GM21390 (cell line): ENCODE results near the gene ACTN4.
"Not testable (repeated sequence)": the region's sequence is repeated elsewhere in the genome, so short reads cannot be mapped to it uniquely, and the experiment has no call there.

ENCODE experiments used
- ATAC-seq: cut with Tn5 transposase; IDR thresholded peaks from one replicate; pipeline ENCODE4 v1.9.1; 2021; ENCODE audit not compliant: unreplicated experiment

Gene ACTN4

DNA sequence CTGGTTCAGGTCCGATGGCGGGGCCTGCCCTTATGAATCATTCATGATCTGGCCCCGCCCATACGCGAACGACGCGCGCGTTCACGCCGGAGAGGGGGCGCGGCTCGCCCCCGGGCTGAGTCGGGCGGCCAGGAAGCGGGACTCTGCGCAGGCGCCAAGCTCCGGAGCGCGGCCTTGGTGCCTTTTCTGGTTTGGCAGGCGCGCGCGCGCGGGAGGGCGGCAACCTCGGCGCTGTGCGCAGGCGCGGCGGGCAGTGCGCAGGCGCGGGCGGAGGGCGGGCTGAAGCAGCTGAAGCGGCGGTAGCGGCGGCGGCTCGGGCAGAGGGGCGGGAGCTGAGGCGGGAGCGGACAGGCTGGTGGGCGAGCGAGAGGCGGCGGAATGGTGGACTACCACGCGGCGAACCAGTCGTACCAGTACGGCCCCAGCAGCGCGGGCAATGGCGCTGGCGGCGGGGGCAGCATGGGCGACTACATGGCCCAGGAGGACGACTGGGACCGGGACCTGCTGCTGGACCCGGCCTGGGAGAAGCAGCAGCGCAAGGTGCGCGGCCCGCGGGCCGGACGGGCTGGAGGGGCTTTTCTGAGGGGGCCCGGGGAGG is at the start of gene ACTN4:
ACTN4 (plus strand) TSS at position 282 of the 598 bp plus-strand sequence; CDS start at position 379, 97 bp downstream.
- peak; percentile 81 for ATAC-seq

DNA sequence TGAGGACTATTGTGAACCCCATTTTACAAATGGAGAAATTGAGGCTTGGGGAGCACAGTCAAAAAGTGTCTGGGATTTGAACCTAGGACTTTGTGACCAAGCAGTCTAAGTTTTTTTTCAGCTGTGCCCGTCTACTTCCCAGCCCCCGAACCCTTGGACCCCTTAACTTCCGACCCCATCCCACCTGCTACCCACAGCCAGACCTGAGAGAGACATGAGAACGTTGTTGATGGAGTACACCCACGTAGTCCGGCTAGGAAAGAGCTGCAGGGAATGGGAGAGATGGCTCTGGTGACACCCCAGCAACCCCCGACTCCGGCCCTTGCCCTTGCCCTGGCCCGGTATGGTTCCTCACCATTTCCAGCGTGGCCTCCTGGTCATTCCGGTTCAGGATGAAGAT is 47.7 kb upstream of the ACTN4 start:
- ATAC-seq = no peak

- not testable (repeated sequence) for ATAC-seq
Measured at GRCh38 chr19:38602856-38603255, 44.6 kb upstream of the ACTN4 start.

DNA sequence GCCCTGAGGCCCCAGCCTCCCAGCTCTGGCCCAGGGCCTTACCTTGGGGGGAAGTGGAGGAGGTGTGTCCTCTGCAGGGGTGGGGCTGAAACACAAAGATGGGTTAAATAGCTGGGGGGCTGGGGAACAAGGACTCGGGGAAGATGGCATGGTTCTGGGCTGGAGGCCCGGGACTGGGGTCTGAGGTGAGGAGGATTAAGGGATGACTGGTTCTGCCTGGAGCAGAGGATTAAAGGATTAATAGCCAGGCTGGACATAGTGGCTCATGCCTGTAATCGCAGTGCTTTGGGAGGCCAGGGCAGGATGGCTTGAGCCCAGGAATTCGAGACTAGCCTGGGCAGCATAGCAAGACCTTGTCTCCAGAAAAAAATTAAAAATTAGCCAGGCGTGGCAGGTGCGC is 41.3 kb upstream of the ACTN4 start:
- no peak for ATAC-seq

DNA sequence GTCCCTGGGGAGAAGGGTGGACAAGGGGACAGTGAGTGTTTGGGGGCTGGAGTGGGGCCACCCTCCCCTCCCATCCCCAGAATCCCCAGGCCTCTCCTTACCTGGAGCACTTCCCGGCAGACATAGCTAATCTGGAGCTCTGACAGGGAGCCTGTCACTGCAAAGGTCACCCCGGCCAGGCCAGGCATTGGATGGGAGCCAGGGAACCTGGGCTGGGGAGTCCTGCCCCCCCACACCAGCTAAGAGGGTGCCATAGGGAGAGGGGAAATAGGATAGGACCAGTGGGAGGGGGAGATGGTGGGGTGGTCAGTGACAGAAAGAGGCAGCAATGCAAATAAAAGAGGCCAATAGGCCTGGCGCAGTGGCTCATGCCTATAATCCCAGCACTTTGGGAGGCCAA is 33.2 kb upstream of the ACTN4 start:
- no peak for ATAC-seq

GRCh38 chr19:38615007-38615581 is 32.4 kb upstream of the ACTN4 start:
- no peak for ATAC-seq

DNA sequence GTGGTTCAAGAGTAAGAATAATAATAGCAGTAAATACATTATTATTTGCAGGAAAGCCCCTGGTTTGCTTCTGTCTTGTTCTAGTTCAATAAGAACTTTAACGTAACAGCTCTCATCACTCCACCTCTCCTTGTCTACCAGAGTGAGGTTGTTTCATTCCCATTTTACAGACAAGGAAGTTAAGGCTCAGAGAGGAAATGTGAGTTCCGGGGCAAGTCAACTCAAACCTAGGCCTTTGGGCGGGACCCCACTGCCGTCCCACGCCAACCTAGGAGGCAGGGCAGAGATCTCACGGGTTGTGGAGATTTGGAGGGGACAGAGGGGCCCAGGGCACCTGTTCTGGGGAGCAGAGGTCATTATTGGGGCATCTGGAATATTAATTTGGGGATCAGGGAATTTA is 31.2 kb upstream of the ACTN4 start:
- no peak for ATAC-seq

DNA sequence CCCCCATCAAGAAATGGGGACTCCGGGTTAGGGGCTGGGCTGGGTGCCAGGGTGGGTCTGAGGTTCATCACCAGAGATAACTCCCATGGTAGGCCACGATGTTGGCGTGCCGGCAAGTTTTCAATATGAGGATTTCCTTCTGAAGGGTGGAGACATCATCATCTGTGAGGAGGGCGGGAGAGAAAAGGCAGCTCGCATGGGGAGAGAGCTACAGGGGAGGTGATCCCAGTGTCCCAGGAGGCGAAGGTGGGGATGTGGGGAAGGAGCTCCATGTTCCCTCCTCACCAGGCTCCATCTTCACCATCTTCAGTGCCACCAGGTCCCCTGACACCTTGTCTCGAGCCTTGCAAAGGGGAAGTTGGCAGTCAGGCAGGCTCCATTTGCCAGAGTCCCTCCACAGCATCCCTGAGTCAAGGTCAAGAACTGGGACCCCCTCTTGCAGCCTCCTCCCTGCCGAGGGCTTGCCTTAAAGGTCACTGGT is 30.1 kb upstream of the ACTN4 start:
- ATAC-seq = no peak

- peak; percentile 61 for ATAC-seq
Measured at GRCh38 chr19:38617764-38618589, 29.5 kb upstream of the ACTN4 start, which contains the start of gene MAP4K1. MAP4K1 (minus strand) TSS chr19:38617953; CDS start chr19:38617895, 58 bp downstream.

GRCh38 chr19:38618590-38619360 is 28.7 kb upstream of the ACTN4 start, which contains the start of gene EIF3K:
EIF3K (plus strand) TSS chr19:38619188; CDS start chr19:38619269, 81 bp downstream.
- peak; percentile 41 for ATAC-seq

GRCh38 chr19:38619361-38620174 is 27.9 kb upstream of the ACTN4 start:
- ATAC-seq = peak; percentile 3

GRCh38 chr19:38624822-38625221 is 22.6 kb upstream of the ACTN4 start:
- no peak for ATAC-seq

DNA sequence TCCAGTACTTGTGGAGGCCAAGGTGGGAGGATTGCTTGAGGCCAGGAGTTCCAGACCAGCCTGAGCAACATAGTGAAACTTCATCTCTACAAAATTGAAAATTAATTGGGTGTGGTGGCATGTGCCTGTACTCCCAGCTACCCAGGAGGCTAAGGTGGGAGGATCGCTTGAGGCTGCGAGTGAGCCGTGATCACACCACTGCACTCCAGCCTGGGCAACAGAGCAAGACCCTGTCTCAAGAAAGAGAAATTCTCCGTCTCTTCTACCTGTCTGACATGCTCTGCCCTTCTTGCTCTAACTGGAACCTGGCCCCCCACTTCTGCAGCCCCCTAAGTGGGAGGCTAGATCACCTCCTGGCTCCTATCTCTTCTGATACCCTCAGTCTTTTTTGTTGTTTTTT is 21.0 kb upstream of the ACTN4 start:
- no peak for ATAC-seq

GRCh38 chr19:38629568-38629967 is 17.9 kb upstream of the ACTN4 start:
- ATAC-seq = no peak

- not testable (repeated sequence) for ATAC-seq
Measured at GRCh38 chr19:38631301-38631700, 16.1 kb upstream of the ACTN4 start.

GRCh38 chr19:38631811-38632475 is 15.5 kb upstream of the ACTN4 start:
- ATAC-seq = not testable (repeated sequence)

DNA sequence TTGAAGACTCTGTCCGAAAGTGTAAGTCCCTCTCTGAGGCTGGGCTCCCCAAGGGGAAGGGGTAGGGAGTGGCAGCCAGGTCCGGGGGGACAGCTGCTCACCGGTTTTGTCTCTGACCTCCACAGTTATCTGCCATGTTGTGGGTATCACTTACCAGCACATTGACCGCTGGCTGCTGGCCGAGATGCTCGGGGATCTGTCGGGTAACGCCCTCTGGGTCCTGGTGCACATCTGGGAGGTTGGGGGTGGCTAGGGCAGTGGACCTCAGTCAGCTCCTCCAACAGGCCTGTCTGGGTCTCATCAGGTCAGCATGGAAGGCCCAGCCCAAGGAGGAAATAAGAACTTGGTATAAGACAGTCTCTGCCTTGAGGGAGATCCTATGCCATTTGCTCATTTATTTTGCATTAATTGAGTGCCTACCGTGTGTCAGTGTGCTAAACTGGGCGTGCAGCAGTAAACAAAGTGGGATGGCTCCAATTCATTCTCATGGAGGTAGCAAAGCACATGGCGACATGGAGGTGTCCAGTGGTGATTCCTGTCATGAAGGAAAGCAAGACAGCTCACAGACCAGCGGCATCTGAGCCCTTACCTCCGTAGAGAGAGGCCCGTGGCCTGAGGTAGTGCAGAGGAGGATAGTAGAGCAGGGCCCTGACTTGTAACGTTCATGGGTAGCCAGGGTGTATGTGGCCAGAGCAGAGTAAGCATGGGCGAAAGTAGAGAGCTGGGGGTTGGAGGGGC is 14.8 kb upstream of the ACTN4 start:
- no peak for ATAC-seq

- ATAC-seq = no peak
Measured at GRCh38 chr19:38634757-38635482, 12.5 kb upstream of the ACTN4 start.
